Activated naive CD4-positive, alpha-beta T cell treated with Interleukin-2 at 50 U/mL for 16 hours (primary cell): ENCODE measurements around the gene POLN.

Experiments
- DNase-seq: peaks from one replicate; pipeline ENCODE4 v3.0.0-alpha.2; 2020

POLN gene

GRCh38 chr4:2155246-2155645 is 86.7 kb downstream of the POLN start:
- no peak for DNase-seq

- DNase-seq, result no peak
These were observed 87.6 kb downstream of the POLN start for GRCh38 chr4:2154215-2154740.

GRCh38 chr4:2151544-2151943 is 90.4 kb downstream of the POLN start:
- no peak for DNase-seq

- DNase-seq, result no peak
These were observed 91.8 kb downstream of the POLN start for GRCh38 chr4:2150076-2150475.

DNA sequence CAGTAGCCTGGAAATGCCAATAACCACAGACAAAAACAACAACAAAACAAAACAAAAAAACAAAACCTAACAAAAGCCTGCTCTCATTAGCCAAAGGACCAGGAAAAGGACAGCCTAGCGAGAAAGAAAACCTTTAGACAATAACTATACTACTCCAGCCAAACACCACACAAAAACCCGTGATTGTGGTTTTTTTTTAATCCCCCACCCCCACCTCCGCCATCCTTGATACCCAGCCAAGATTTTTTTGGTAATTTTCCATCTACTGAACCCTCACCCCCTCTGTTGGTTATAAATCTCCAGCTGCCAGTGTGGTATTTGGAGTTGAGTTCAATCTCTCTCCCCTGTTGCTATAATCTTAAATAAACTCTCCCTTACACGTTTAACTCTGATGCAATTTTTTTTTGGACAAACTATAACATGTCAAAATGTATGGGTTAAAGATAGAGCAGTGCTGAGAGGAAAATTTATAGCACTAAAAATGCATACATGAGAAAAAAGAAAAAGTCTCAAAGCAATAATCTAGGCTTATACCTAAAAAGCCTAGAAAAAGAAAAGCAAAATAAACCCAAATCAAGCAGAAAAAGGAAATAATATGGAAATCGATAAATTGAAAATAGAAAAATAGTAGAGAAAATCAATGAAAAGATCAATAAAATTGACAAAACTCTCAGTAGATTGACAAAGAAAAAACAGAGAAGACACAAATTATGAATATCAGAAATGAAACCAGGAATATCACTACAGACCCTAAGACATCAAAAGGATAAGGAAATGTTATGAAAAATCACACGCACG is 99.1 kb downstream of the POLN start:
- no peak for DNase-seq

DNA sequence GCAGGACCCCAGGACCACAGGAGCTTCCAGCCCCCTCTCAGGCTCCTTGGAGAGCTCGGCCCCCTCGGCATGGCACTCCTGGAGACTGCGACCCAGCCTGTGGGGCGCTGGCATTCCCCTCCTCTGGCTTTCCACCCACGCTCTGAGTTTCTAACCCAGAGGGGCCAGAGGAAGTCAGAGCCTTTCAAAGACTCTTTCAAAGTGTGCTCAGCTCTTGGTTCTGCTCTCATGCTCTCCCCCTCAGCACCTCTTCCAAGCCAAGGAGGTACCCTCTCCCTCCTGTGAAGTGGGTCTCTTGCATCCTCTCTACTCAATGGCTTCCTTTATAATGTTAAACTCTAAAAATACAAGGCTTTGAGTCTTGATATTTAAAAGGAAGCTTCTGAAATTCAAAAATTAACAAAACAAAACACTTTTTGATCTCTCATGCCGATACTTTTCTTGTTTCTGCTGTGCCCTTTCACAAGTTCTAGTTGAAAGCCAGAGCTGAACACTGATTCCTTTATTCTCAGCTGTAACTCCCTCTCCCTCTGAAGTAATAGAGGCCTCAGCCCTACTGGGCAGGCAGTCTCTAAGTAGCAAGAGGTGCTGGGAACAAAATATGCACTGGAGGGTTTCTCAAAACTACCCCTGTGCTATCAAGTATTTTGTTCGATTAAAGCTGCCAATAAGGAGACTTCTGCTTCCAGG is 100.0 kb downstream of the POLN start:
- DNase-seq, result no peak

DNA sequence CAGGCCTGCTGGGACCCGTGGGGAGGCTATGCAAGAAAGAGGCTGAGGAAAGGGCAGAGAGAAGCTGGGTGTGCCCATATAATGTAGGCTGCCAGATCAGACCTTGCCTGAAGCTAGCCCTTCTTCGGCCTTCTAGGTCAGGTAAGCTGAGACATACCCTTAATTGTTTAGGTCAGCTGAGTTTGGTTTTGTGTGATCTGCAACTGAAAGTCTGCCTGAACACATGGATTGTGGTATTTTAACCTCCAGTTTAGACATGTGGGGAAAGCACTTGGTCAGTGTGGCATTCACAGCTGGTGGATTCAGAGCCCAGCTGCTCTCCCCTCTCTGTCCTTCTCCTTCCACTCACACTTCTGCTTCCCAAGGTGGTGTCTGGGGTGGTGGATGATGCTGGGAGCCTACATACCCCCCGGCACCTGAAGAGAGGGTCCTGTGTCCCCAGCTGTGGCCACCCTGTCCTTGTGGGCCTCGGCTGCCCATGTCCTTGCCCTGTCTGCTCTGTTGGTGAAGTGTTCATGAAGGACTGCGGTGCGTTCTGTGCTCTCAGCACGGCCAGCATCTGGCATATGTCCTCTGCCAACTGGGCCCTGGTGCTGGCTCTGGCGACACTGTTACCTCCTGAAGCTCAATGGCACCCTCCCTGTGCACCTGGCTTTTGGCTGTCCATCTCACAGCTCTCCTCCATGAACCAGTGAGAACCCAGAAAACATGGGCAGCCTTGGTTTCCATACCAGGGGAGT is 100.7 kb downstream of the POLN start:
- DNase-seq, result no peak

GRCh38 chr4:2138846-2139500 is 102.9 kb downstream of the POLN start:
- no peak for DNase-seq

DNA sequence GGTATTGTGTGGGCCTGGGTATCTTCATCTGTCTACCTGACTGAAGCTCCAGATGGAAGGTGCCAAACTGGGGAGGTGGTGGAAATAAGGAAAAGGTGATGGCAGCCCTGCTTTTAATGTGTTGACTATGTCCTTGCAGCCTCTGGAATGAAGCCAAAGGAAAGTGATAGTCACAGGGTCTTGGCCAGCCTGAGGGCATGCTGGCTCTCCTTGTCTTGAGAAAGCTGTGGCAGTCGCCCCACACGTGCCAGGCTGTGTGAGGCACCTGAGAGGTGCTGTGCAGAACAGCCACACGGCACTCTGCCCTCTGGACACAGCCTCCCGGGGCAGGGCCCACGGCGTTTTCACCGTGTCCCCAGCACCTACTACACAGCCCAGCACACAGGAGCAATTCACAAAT is 105.2 kb downstream of the POLN start:
- no peak for DNase-seq

DNA sequence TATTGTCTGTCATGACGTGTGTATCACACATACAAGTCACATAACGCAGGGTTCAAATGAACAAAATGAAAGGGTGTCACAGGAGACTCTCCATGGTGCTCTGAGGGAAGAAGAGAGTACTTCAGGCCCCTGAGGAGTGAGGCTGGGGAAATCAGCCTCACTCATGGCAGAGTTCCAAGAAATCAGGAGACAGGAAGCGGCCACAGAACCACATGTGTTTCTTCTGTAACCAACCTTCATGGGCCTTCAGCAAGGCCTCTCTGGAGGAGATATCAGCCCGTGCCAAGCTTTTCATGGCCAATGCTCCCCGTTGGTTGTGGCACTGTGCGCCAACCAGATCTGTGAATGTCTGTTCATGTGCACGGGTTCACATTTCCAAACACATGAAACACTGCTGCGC is 106.8 kb downstream of the POLN start:
- DNase-seq, result no peak

- DNase-seq, result no peak
These were observed 109.5 kb downstream of the POLN start for GRCh38 chr4:2132438-2132837.

- no peak for DNase-seq
These were observed 114.2 kb downstream of the POLN start for GRCh38 chr4:2127609-2128332.

- DNase-seq, result no peak
These were observed 115.4 kb downstream of the POLN start for GRCh38 chr4:2126309-2127043.

GRCh38 chr4:2125831-2126230 is 116.1 kb downstream of the POLN start:
- no peak for DNase-seq

DNA sequence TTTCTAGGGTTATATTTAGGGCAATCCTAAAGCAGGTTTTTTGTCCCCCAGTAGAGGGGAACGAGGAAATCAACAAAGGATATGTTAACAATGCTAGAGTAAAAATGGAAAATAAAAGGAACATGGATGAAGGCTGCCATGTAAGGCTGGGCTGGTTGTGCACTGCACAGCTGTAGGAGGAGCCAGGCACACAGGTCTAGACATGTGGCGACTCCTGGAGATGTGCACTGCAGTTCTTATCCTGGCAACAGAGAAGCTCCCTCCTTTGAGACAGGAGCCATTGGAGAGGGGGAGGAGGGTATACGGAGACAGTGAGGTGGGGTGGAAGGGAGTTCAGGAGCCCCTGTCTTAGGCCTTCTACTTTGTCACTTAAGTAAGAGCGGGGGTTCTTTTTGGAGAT is 116.9 kb downstream of the POLN start:
- DNase-seq, result no peak

- no peak for DNase-seq
These were observed 125.1 kb downstream of the POLN start for GRCh38 chr4:2116687-2117400.

DNA sequence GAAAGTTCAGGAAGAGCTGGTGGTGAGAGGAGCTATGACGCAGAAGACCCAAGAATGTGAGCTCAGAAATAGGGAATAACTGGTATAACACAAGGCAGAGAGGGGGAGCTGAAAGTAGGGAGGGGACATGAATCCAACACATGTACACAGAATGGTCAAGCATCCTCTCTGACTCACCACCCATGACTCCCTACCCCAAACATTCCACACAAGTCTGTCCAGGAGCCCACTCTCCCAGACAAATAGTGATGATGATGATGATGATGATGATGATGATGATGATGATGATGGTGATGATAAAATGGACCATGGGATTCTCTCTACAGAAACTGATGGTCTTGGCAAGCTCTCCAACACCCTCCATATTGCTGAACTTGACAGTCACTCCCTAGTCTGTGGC is 136.4 kb downstream of the POLN start:
- DNase-seq, result no peak

DNA sequence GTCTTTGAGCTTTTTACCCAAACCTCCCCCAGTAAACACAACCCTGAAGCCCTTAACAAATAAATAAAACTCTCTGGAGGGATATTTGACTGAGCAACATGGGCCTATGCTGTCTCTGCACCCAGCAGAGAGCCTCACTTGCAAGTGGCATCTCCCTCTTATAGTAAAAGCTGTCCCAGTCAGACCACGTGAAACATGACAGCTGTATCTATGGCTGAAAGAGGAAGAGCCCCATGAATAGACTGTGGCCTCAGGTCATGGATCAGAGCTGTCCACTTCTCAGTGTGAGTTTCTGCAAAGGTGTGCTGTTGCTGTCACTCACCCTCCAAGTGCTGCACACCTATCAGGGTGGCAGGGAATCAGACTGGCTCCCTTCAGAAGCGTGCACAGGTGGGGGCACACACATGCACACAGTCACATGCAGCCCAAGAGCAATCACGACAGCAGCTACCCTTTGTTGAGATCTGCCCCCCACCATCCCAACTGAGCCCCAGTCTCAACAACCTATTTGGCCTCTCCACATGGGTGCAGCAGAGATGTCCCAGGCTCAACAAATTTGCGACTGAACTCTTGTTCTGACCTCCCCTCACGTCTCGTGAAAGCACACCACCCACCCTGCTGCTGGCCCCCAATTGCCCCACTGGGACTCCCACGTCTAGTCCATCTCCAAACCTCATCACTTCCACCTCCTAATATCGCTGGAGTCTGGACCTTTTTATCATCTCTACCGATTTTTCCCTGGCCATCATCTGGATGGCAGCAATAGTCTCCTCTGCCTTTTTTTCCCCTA is 137.2 kb downstream of the POLN start:
- DNase-seq, result no peak

GRCh38 chr4:2103843-2104547 is 137.9 kb downstream of the POLN start:
- DNase-seq, result no peak
